ENCODE measurements around the gene BCL11B.
"Not testable (repeated sequence)": the region's sequence is repeated elsewhere in the genome, so short reads cannot be mapped to it uniquely, and the experiment has no call there.

BCL11B gene

GRCh38 chr14:99231161-99231849 lies 40.7 kb downstream of the BCL11B start:
- no peak for DNase-seq
- in situ Hi-C loops (cut with MboI; ENCODE audit: low pct_unique_long_range_greater_than_20kb, low sequenced_read_pairs), result no loop called here

- DNase-seq, result no peak
- in situ Hi-C loops (cut with MboI; ENCODE audit: low pct_unique_long_range_greater_than_20kb, low sequenced_read_pairs), result no loop called here
These were observed 41.5 kb downstream of the BCL11B start for GRCh38 chr14:99230208-99231151.

GRCh38 chr14:99229654-99230207 lies 42.3 kb downstream of the BCL11B start:
- DNase-seq, result no peak
- in situ Hi-C loops (cut with MboI; ENCODE audit: low pct_unique_long_range_greater_than_20kb, low sequenced_read_pairs), result no loop called here

- in situ Hi-C loops (cut with MboI; ENCODE audit: low pct_unique_long_range_greater_than_20kb, low sequenced_read_pairs); DNase-seq: not testable (repeated sequence)
These were observed 43.2 kb downstream of the BCL11B start for GRCh38 chr14:99228760-99229159.

- in situ Hi-C loops (cut with MboI; ENCODE audit: low pct_unique_long_range_greater_than_20kb, low sequenced_read_pairs), result no loop called here
- no peak for DNase-seq
These were observed 45.3 kb downstream of the BCL11B start for GRCh38 chr14:99226687-99227086.

- in situ Hi-C loops (cut with MboI; ENCODE audit: low pct_unique_long_range_greater_than_20kb, low sequenced_read_pairs), result no loop called here
These were observed 46.4 kb downstream of the BCL11B start for GRCh38 chr14:99225436-99226203.

GRCh38 chr14:99224948-99225347 lies 47.0 kb downstream of the BCL11B start:
- no peak for DNase-seq
- in situ Hi-C loops (cut with MboI; ENCODE audit: low pct_unique_long_range_greater_than_20kb, low sequenced_read_pairs), result no loop called here

More at GRCh38 chr14:99225436-99226203, 46.4 kb downstream of the BCL11B start:
- DNase-seq, result no peak

- no peak for DNase-seq
- in situ Hi-C loops (cut with MboI; ENCODE audit: low pct_unique_long_range_greater_than_20kb, low sequenced_read_pairs), result no loop called here
These were observed 47.7 kb downstream of the BCL11B start for GRCh38 chr14:99224116-99224910.

- DNase-seq, result no peak
- in situ Hi-C loops (cut with MboI; ENCODE audit: low pct_unique_long_range_greater_than_20kb, low sequenced_read_pairs), result no loop called here
These were observed 50.6 kb downstream of the BCL11B start for GRCh38 chr14:99221445-99221844.

GRCh38 chr14:99217066-99217955 lies 54.7 kb downstream of the BCL11B start:
- in situ Hi-C loops (cut with MboI; ENCODE audit: low pct_unique_long_range_greater_than_20kb, low sequenced_read_pairs), result no loop called here
- DNase-seq, result no peak

- DNase-seq, result no peak
- in situ Hi-C loops (cut with MboI; ENCODE audit: low pct_unique_long_range_greater_than_20kb, low sequenced_read_pairs), result no loop called here
These were observed 55.8 kb downstream of the BCL11B start for GRCh38 chr14:99216191-99216590.

- DNase-seq, result no peak
These were observed 56.7 kb downstream of the BCL11B start for GRCh38 chr14:99215277-99215676.

GRCh38 chr14:99214701-99215100 lies 57.3 kb downstream of the BCL11B start:
- in situ Hi-C loops (cut with MboI; ENCODE audit: low pct_unique_long_range_greater_than_20kb, low sequenced_read_pairs), result no loop called here
- DNase-seq, result no peak

More at GRCh38 chr14:99215277-99215676, 56.7 kb downstream of the BCL11B start:
- in situ Hi-C loops (cut with MboI; ENCODE audit: low pct_unique_long_range_greater_than_20kb, low sequenced_read_pairs), result no loop called here

GRCh38 chr14:99213527-99213971 lies 58.4 kb downstream of the BCL11B start:
- no peak for DNase-seq
- in situ Hi-C loops (cut with MboI; ENCODE audit: low pct_unique_long_range_greater_than_20kb, low sequenced_read_pairs), result no loop called here

- no peak for DNase-seq
- in situ Hi-C loops (cut with MboI; ENCODE audit: low pct_unique_long_range_greater_than_20kb, low sequenced_read_pairs), result no loop called here
These were observed 58.9 kb downstream of the BCL11B start for GRCh38 chr14:99213101-99213500.

GRCh38 chr14:99212646-99213045 lies 59.4 kb downstream of the BCL11B start:
- in situ Hi-C loops (cut with MboI; ENCODE audit: low pct_unique_long_range_greater_than_20kb, low sequenced_read_pairs), result no loop called here
- no peak for DNase-seq

GRCh38 chr14:99212199-99212598 lies 59.8 kb downstream of the BCL11B start:
- in situ Hi-C loops (cut with MboI; ENCODE audit: low pct_unique_long_range_greater_than_20kb, low sequenced_read_pairs), result no loop called here
- no peak for DNase-seq

Measured in KBM-7 (cell line).